ENCODE measurements around the gene CHST12. TPM values are rescaled to one million over a fixed set of nuclear protein-coding genes. Genes with fewer than 3 reads are reported as not detected.
"Not testable (repeated sequence)": the region's sequence is repeated elsewhere in the genome, so short reads cannot be mapped to it uniquely, and the experiment has no call there.

The CHST12 gene
- total RNA-seq, 1 donor from 2014 or later = 1.9 TPM

DNA sequence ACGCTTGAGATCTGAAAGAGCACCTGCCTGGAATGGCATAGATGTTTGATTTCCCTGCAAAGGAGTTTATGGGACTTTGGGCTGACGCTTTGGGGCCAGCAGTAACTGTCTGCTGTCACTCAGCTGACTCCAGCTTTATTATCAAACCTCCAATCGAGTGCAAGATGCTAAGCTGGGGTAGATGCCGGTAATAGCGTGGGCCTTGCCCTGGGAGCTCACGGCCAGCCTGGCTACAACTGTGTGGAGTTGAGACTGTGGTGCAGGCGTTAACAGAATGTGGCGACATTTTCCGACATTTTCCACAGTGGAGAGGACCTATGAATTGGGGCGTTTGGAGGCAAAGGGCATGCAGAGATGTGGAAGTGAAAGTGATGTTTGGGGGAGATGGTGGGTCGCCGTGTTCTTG lies 1.3 kb downstream of the CHST12 start:
- no peak for DNase-seq

DNA sequence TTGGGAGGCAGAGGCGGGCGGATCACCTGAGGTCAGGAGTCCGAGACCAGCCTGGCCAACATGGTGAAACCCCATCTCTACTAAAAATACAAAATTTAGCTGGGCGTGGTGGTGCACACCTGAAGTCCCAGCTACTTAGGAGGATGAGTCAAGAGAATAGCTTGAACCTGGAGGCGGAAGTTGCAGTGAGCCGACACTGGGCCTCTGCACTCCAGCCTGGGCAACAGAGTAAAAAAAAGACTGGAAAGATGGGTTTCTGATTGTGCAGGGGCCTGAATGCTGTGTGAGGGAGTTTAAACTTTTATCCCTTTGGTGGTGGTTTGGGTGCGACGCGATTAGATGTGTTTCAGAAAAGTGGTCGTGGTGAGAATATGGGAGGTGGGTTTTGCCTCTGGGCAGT lies 1.8 kb downstream of the CHST12 start:
- no peak for DNase-seq

DNA sequence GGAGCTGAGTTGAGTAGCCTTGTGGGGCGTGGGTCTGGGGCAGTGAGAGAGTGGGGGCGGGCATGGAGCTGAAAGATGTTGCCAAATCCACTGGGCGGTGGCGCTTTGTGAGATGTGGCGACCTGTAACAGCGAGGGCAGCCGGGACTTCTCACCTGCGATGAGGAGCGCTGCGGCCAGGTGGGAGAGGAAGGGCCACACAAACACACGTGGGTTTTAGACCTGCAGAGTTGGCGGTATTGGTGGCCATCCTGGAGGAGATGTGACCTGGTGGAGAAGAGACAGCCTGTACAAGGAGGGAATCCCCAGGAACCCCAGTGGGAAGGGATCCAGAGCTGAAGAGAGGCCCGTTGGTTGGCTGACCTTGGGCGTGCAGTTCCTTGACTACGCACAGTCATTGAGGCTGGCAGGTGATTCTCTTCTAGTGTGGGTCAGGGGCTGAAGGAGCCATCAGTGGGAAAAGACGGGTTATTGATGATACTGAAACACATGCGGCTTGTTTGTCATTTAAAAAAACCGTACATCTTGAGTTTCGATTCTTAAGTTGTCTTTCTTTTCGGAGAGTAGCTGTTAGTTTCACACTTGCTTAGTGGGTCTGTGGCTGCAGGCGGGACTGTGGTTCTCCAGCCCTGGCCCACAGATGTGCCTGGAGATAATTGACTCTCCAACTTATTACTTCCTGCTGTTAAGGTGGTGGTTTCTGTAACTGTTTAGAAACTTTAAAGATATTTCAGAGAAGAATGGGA lies 2.4 kb downstream of the CHST12 start:
- no peak for DNase-seq

DNA sequence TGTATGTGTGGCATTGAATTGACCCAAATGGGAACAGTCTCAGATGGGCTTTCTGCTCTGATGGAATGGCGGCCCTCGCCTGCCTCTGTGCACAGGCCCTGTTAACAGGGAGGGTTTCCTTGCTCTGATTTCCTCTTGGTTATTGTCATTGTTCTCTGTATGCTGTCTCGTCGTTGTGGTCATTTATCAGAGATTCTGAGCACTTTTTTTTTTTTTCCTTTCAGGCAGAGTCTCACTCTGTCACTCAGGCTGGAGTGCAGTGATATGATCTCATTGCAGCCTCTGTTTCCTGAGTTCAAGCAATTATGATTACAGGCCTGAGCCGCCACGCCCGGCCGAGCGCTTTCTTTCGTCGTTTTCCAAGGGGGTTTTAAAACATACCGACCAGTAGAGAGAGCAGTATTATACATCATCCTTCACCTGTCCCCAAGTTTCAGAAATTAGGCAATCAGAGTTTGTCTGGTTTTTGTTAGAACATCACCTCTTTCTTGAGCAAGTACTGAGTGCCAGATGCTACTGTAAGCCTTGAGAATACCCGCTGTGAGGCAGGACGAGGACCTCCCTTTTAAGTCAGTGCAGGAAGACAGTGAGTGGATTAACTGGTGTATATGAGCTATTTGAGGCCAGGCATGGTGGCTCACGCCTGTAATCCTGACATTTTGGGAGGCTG lies 6.5 kb downstream of the CHST12 start:
- no peak for DNase-seq

DNA sequence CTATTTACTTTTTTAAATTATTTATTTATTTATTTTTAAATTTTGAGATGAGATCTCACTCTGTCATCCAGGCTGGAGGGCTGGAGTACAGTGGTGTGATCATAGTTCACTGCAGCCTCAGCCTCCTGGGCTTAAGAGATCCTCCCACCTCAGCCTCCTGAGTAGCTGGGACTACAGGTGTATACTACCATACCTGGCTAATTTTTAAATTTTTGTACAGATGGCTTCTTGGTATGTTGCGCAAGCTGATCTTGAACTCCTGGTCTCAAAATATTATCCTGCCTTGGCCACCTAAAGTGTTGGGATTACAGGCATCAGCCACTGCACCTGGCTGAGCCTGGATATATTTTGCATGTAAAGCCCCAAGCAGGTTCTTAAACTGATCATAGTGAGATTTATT lies 7.6 kb downstream of the CHST12 start:
- DNase-seq = no peak

- DNase-seq = no peak
Measured at GRCh38 chr7:2411815-2412586, 8.6 kb downstream of the CHST12 start.

GRCh38 chr7:2412587-2413201 lies 9.3 kb downstream of the CHST12 start:
- DNase-seq = no peak

- no peak for DNase-seq
Measured at GRCh38 chr7:2416063-2416462, 12.7 kb downstream of the CHST12 start.

DNA sequence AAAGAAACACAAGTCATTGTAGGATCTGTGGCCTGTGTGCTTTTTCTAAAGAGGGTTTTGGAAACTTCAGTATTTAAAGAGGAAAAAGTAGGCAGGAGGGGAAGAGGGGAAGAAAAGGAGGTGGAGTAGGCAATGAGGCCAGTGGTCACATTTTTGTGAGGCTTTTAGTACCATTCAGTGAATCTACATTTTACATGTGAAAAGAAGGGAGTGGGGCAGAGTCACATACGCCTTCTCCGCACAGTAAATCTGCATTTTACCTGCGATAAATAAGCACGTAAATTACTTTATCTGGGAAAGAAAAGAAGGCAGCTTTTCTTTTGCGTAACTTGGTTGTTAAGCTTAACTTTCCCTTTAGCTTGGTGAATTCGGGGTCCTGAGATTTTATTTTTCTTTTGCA lies 13.2 kb downstream of the CHST12 start:
- no peak for DNase-seq

DNA sequence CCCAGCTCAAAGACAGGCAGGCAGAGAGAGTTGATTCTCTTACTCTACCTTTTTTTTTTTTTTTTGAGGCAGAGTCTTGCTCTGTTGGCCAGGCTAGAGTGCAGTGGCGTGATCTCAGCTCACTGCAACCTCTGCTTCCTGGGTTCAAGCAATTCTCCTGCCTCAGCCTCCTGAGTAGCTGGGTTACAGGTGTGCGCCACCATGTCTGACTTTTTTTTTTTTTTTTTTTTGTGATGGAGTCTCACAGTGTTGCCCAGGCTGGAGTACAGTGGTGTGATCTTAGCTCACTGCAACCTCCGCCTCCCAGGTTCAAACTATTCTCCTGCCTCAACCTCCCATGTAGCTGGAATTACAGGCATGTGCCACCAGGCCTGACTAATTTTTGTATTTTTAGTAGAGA lies 13.8 kb downstream of the CHST12 start:
- DNase-seq = not testable (repeated sequence)

DNA sequence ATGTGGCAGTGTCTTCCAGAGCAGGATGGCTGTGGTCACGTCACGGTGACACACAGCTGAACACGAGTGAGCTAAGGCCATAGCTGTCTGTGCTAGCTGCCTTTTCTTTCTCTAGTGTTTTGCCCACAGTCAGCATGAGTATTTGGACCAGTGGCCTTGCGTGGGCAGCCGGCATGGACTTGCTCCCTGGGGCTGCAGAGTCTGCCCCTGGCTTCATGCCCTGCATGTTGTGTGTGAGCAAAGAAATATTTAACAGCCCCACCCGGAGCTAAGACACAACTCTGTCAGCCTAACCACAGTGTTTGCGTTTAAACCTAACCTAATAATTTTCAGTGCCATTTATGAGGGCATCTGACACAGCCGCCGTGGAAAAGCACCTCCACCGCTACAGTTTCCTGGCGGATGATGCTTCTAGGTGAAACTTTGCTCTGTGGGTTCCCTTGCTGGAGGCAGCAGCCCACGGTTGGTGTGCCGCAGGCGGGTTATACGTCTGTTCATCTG lies 14.6 kb downstream of the CHST12 start:
- no peak for DNase-seq

DNA sequence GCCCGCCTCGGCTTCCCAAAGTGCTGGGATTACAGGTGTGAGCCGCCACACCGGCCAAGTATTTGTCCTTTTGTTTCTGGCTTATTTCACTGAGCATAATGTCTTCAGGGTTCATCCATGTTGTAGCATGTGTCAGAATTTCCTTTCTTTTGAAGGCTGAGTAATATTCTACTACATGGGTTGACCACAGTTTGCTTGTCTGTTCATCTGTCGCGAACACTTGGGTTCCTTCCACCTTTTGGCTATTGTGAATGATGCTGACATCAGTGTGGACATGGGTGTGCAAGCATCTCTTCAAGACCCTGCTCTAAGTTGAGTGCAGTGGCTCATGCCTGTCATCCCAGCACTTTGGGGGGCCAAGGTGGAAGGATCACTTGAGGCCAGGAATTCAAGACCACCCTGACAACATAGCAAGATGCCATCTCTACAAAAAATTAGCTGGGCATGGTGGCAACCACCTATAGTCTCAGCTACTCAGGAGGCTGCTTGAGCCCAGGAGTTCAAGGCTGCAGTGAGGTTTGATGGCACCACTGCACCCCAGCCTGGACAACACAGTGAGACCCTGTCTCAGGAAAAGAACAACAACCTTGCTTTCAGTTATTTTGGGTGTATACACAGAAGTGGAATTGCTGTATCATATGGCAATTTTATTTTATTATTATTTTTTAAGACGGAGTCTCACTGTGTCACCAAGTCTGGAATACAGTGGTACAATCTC lies 17.0 kb downstream of the CHST12 start:
- DNase-seq = no peak

- DNase-seq = no peak
Measured at GRCh38 chr7:2421943-2422310, 18.5 kb downstream of the CHST12 start.

DNA sequence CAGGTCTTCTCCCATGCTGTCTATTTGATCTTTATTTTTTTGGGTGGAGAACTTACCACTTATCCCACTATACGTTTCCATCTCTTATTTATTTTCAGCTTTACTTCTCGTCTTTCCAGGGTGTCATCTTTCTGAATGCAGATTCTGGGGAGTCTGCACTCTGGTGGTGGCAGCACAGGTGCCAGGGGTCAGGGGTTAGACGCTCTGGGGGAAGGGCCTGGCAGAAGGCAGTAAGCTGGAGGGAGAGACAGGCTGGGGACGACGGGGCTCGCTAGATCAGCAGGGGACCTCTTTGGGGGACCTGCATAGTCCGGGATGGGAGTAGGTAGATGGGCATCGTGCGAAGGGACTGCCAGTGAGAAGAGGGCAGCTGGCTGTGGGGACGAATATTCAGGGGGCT lies 22.3 kb downstream of the CHST12 start:
- no peak for DNase-seq

- DNase-seq = no peak
Measured at GRCh38 chr7:2431260-2431867, 28.0 kb downstream of the CHST12 start.

- DNase-seq = no peak
Measured at GRCh38 chr7:2432910-2433712, 29.7 kb downstream of the CHST12 start.

DNA sequence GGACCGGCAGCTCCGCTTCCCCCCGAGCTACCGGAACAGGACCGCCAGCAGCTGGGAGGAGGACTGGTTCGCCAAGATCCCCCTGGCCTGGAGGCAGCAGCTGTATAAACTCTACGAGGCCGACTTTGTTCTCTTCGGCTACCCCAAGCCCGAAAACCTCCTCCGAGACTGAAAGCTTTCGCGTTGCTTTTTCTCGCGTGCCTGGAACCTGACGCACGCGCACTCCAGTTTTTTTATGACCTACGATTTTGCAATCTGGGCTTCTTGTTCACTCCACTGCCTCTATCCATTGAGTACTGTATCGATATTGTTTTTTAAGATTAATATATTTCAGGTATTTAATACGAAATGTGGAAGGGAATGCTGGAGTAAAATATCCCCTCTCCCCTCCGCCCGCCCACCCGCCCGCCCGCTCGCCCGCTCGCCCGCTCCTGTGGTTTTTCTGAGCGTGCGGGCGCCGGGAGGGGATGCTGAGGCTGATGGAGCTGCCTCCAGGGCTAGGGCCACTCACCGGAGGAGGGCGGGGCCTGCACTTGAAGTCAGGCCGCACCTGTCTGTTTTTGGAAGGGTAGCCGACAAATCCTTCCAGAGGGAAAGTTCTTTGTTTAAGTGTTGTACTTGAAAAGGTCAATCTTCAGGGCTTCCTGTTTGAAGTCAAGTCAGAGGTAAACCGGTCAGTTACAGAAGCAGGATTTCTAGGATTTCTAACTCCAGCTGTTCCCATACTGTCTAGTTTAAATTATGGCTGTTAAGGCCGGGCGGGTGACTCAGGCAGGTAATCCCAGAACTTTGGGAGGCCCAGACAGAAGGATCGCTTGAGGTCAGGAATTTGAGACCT lies 30.5 kb downstream of the CHST12 start:
- no peak for DNase-seq

GRCh38 chr7:2435146-2435545 lies 31.7 kb downstream of the CHST12 start:
- no peak for DNase-seq

DNA sequence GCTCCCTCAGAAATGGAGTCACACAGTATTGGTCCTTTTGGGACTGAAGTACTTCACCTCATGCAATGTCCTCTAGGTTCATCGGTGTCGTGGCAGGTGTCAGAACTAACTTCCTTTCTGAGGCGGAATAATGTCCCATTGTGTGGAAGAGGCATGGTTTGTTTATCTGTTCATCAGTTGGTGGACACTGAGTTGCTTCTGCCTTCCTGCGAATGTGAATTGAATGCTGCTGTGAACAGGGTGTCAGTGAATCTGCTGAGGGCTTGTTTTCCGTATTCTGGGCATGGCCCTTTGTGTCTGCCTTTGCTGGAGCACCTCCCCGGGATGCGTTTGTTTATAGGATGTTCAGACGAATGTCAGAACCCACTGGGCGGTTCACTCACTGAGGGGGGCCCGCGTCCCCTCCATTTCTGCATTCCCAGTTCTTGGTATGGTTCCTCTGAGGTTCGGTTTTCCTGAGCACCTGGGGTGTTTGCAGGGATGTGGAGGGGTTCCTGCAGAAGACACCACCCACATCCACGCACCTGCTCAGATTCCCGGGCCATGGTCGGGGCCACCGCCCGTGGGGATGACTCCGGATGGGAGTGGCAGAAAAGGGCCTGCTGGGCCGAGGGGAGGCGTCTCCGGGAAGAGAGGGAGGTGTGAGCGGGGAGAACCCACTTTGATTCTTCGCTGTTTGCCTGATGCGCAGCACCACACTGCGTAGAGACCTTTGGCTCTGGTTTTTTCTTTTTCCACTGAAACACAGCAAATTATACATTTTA lies 33.1 kb downstream of the CHST12 start:
- no peak for DNase-seq
